ENCODE measurements around the gene MAGEB2.

MAGEB2 gene

DNA sequence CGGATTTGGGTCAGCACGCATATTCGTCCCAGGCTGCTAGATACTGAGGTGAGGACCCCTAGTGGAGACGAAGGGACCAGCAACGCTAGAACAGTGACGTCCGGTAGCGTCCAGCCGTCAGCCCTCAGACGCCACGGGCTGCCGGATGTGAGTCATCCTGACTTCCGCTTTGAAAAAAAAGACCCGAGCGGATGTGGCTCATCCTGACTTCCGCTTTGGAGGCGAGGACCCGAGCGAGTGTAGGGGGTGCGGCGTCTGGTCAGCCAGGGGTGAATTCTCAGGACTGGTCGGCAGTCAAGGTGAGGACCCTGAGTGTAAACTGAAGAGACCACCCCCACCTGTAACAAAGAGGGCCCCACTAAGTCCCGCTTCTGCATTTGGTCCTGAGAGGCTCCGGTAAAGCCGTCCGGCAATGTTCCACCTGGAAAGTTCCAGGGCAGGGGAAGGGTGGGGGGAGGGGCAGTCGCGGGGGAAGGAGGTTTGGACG, at the start of gene MAGEB2:
TSS of gene MAGEB2 (plus strand) at position 207 of the 487 bp plus-strand sequence. CDS start 3,018 bp downstream, outside the sequence.
- H3K4me3 ChIP-seq (IDR thresholded peaks at IDR 0.05; ENCODE audit: insufficient read depth, low read depth, low read length) = no peak within 1 kb of the TSS
- no peak within 1 kb of the TSS for H3K9ac ChIP-seq
- no peak within 1 kb of the TSS for H3K27ac ChIP-seq
- H3K36me3 ChIP-seq (ENCODE audit: insufficient read depth) = no peaks in the 10 kb centered on the region
- H3K27me3 ChIP-seq (ENCODE audit: insufficient read depth, low read depth) = no peaks in the 10 kb centered on the region
- no peaks in the 10 kb centered on the region for H4K20me1 ChIP-seq (ENCODE audit: insufficient read depth)
- TF ChIP-seq, protein P1, sequence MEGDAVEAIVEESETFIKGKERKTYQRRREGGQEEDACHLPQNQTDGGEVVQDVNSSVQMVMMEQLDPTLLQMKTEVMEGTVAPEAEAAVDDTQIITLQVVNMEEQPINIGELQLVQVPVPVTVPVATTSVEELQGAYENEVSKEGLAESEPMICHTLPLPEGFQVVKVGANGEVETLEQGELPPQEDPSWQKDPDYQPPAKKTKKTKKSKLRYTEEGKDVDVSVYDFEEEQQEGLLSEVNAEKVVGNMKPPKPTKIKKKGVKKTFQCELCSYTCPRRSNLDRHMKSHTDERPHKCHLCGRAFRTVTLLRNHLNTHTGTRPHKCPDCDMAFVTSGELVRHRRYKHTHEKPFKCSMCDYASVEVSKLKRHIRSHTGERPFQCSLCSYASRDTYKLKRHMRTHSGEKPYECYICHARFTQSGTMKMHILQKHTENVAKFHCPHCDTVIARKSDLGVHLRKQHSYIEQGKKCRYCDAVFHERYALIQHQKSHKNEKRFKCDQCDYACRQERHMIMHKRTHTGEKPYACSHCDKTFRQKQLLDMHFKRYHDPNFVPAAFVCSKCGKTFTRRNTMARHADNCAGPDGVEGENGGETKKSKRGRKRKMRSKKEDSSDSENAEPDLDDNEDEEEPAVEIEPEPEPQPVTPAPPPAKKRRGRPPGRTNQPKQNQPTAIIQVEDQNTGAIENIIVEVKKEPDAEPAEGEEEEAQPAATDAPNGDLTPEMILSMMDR (conservative IDR thresholded peaks at IDR 0.05; ENCODE audit: low read depth, low read length) = no peak
- H3K4me1 ChIP-seq (ENCODE audit: low read depth, poor library complexity, severe bottlenecking) = no peaks in the 10 kb centered on the region
- no peak within 1 kb of the TSS for H3K4me2 ChIP-seq
- no peak within 1 kb of the TSS for H2AFZ ChIP-seq (ENCODE audit: low read depth)
- H3K79me2 ChIP-seq (ENCODE audit: insufficient read depth, low read depth) = no peaks in the 10 kb centered on the region

GRCh38 chrX:30170900-30171299, 44.5 kb upstream of the MAGEB2 start:
- H3K36me3 ChIP-seq (ENCODE audit: insufficient read depth) = no peaks in the 10 kb centered on the region

DNA sequence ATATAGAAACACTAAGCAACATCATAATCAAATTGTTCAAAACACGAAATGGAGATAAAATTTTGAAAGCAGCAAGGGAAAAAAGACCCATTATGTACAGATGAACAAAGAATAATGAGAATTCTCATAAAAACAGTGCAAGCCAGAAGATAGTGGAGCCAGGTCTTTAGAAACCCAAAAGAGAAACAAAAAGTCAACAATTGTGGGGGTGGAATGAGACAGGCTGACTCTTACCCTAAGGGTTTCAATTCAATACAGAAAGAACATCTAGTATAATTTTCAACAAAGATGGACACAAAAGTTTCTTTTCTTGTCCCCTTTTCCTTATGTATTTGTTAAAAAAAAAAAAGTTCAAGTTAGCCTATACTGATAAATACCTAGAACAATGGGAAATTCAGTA, 34.0 kb upstream of the MAGEB2 start:
- H3K27me3 ChIP-seq (ENCODE audit: insufficient read depth, low read depth) = no peaks in the 10 kb centered on the region
- TF ChIP-seq, protein P1 (conservative IDR thresholded peaks at IDR 0.05; ENCODE audit: low read depth, low read length) = no peak
- H4K20me1 ChIP-seq (ENCODE audit: insufficient read depth) = no peaks in the 10 kb centered on the region
- H3K4me3 ChIP-seq (IDR thresholded peaks at IDR 0.05; ENCODE audit: insufficient read depth, low read depth, low read length) = no peak overlapping the region
- H3K9ac ChIP-seq = no peak overlapping the region
- no peaks in the 10 kb centered on the region for H3K4me1 ChIP-seq (ENCODE audit: low read depth, poor library complexity, severe bottlenecking)
- no peak overlapping the region for H3K27ac ChIP-seq
- no peak overlapping the region for H2AFZ ChIP-seq (ENCODE audit: low read depth)
- no peaks in the 10 kb centered on the region for H3K79me2 ChIP-seq (ENCODE audit: insufficient read depth, low read depth)
- H3K36me3 ChIP-seq (ENCODE audit: insufficient read depth) = no peaks in the 10 kb centered on the region
- H3K4me2 ChIP-seq = no peak overlapping the region

More at GRCh38 chrX:30170900-30171299, 44.5 kb upstream of the MAGEB2 start:
- H3K27ac ChIP-seq = no peak overlapping the region
- no peak overlapping the region for H3K9ac ChIP-seq
- TF ChIP-seq, protein P1 (conservative IDR thresholded peaks at IDR 0.05; ENCODE audit: low read depth, low read length) = no peak
- H3K4me3 ChIP-seq (IDR thresholded peaks at IDR 0.05; ENCODE audit: insufficient read depth, low read depth, low read length) = no peak overlapping the region
- no peak overlapping the region for H3K4me2 ChIP-seq
- H3K4me1 ChIP-seq (ENCODE audit: low read depth, poor library complexity, severe bottlenecking) = no peaks in the 10 kb centered on the region
- H4K20me1 ChIP-seq (ENCODE audit: insufficient read depth) = no peaks in the 10 kb centered on the region
- no peak overlapping the region for H2AFZ ChIP-seq (ENCODE audit: low read depth)
- H3K79me2 ChIP-seq (ENCODE audit: insufficient read depth, low read depth) = no peaks in the 10 kb centered on the region
- H3K27me3 ChIP-seq (ENCODE audit: insufficient read depth, low read depth) = no peaks in the 10 kb centered on the region

- Histone ChIP-seq H3K36me3 (ENCODE audit: insufficient read depth) (no peaks in the 10 kb centered on the region), H3K79me2 (ENCODE audit: insufficient read depth, low read depth) (no peaks in the 10 kb centered on the region), H3K27me3 (ENCODE audit: insufficient read depth, low read depth) (no peaks in the 10 kb centered on the region), H3K9ac (no peak overlapping the region), H3K4me2 (no peak overlapping the region), H2AFZ (ENCODE audit: low read depth) (no peak overlapping the region), H3K4me3 (IDR thresholded peaks at IDR 0.05; ENCODE audit: insufficient read depth, low read depth, low read length) (no peak overlapping the region), H3K27ac (no peak overlapping the region), H4K20me1 (ENCODE audit: insufficient read depth) (no peaks in the 10 kb centered on the region), H3K4me1 (ENCODE audit: low read depth, poor library complexity, severe bottlenecking) (no peaks in the 10 kb centered on the region)
- TF ChIP-seq, protein P1 (conservative IDR thresholded peaks at IDR 0.05; ENCODE audit: low read depth, low read length) = no peak
These were observed 31.8 kb upstream of the MAGEB2 start for GRCh38 chrX:30183554-30183953.

Measured in KMS-11 (cell line).